Islet precursor cell (in vitro differentiated cells): ENCODE data around the gene POU6F1.

ENCODE experiments used
- DNase-seq: peaks from one replicate; pipeline ENCODE4 v3.0.0-alpha.2; 2018

POU6F1 gene

DNA sequence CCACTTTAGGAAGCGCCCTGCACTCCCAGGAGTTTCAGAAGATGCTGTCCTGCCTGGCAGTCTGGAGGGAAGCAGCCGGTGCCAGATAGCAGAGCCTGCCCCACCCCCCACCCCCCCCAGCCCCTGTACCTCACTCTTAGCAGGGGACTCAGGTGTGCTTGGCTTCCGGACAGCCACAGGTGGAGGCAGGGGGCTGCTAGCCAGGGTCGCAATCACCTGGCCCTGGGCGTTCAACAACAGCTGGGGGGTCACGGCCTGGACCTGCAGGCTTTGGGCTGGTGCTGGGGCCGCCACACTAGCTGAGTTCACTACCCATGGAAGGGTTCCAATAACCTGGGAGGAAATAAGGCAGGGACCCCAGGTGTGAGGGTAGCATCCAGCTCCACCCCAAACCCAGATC is 22.0 kb downstream of the POU6F1 start:
- no peak for DNase-seq

GRCh38 chr12:51192284-51192671 is 25.6 kb downstream of the POU6F1 start:
- no peak for DNase-seq

DNA sequence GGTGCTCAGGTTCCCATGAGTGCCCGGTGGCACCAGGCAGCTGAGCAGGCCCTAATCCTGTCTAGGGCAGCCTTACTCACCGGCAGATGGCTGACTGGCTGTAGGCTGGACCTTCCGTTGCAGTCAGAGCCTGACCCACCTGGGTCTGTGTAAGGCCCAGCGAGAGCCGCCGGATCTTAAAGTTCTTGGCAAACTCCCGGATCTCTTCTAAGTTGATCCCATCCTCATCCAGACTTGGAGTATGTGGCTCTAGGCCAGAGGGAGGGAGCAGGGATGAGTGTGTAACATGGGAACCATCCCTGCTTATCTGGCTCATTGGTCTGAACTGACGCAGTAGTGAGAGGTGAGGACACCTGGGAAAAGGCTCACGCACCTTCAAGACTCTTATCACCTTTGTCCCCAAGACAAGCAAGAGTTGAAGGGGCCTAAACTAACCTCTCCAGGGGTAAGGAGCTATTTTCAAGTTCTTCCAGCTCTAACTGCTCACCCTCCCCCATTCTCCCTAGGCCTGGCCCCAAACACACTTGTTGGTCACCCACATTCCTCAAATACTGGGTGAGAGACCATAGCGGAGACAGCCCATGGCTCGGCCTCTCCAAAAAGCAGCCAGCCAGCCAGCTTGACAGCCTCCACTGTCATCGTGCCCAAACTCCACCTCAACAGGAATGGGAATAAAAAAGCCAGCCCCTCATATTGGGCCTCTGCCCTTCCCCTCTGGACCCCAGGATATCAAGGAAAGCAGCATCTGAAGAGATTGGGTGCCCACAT is 26.2 kb downstream of the POU6F1 start:
- DNase-seq, result no peak

- DNase-seq, result no peak
These were observed 27.0 kb downstream of the POU6F1 start for GRCh38 chr12:51190820-51191219.

- no peak for DNase-seq
These were observed 28.0 kb downstream of the POU6F1 start for GRCh38 chr12:51189790-51190355.

DNA sequence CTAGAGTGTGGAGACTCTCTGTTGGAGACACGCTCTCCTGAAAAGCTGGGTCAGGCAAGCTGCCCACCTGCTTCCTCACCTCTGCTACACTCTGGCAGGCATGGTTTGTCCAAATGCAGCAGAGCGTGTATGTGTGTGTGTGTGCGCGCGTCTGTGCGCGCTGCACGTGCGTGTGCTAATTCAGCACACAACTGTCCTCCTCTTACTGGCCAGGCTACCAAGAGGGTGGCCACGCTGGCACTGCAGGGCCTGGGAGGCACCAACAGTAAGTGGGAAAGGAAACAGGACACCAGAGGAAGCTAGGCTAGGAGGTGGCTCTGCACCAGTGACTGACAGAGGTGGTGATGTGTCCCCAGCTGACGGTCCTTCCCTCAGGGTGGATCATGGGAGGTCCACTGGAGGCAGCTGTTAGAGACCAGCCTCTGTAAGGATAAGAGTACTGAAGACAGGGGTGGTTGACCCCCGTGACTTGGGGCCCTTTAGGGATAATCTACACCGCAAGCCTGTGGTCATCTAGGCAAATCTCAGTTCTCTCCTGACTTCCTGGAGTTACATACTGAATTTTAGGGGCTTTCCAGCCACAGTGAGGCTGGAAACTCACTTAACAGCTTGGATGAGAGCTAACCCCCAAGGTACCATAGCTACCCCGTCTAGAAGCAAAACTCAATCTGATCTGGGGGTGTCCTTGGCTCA is 29.4 kb downstream of the POU6F1 start:
- no peak for DNase-seq

GRCh38 chr12:51187370-51187987 is 30.4 kb downstream of the POU6F1 start:
- no peak for DNase-seq

DNA sequence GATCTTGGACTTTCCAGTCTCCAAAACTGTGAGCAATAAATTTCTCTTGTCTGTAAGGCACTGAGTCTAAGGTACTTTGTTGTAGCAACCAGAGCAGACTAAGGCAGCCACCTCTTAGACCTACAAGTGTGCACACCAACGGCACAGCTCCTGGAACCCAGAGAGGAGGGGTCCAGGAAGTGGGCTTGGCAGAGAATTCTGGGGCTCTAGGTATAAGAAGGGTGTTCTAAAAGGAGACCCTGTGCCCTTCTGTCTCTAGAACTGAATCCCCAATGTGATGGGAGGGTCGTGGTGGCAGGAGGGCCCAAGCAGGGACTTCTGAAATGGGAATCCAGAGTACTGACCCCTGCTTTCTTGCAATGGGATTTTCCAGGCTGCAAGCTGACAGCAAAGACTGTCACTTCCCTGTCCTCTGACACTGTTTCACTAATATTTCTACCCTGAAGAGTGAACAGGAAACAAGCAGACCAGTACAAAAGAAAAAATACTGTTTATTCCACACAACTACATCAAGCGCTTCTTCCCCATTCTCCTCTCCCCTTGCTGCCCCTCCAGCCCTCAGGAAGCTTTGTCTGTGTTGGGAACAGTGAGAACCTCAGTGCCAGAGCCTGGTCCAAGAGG is 31.3 kb downstream of the POU6F1 start:
- no peak for DNase-seq

DNA sequence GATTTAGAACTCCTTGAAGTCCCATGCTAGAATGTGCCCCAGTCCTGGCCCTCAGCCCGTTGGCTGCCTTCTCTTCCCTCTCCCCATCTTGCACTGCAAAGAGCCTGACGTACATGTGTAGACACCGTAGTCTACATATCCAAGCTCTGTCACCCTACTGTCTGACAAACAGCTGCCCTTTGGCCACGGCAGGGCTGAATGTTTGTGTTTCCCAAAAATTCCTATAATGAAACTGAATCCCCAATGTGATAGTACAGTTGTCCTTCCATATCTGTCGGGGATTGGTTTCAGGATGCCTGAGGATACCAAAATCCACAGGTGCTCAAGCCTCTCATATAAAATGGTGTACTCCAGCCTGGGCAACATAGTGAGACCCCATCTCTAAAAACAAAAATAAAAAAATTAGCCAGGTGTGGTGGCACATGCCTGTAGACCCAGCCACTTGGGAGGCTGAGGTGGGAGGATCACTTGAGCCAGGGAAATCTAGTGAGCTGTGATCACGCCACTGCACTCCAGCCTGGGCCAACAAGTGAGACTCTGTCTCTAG is 32.6 kb downstream of the POU6F1 start:
- DNase-seq, result no peak

DNA sequence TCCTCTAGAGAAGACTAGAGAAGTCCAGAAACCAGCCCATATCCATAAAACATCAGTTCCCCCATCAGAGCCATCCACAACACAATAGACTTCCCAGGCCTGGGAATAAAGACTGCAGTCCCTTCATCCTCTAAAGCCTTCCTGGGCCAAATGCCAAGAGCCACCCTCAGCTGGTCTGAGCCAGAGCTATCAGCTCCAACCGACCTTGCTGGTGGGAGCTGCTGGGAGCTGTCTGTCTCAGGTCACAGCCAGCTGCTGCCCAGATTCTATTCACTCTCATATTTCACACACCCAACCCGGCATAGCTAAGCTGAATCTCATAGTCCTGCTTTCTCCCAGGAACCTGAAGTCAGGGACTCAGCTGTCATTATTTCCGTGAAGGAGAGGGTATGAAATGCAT is 34.0 kb downstream of the POU6F1 start:
- no peak for DNase-seq

- no peak for DNase-seq
These were observed 34.5 kb downstream of the POU6F1 start for GRCh38 chr12:51183349-51183748.

DNA sequence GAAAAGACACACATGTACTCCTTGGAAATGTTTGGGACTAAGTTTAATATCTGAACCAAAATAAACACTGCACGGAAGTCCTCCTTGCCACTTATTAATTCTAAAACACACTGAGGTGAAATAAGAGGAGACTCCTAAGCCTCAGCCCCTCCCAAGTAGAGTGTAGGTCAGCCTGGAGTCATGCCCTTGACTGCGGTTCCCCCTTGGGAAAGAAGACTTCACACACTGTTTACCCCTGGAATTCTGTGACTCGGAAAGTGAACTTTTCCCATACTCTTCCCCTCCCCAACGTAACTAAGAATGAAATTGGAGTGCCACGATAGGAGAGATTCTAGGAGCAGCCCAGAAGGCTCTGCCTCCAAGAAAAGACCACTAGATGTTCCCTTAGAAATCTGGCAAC is 36.3 kb downstream of the POU6F1 start:
- DNase-seq, result no peak

DNA sequence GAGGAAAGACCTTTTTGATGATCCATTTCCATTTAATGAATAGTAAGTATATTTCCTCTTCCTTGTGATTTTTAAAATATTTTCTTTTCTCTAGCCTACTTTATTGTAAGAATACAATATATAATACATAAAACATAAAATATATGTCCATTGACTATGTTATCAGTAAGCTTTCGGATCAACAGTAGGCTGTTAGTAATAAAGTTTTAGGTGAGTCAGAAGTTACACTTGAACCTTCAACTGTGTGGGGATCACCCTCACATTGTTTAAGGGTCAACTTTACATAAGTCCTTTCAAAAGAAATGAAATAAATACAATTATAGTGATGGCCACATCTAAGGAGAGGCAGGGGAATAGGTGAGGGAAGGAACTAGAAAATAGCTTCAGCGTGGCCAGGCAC is 40.0 kb downstream of the POU6F1 start:
- no peak for DNase-seq

- peak; percentile 38 for DNase-seq
These were observed 43.4 kb downstream of the POU6F1 start for GRCh38 chr12:51174501-51174900.

GRCh38 chr12:51172515-51173431 is 45.1 kb downstream of the POU6F1 start, which contains the start of gene TFCP2:
Gene TFCP2 (minus strand): TSS chr12:51173135. CDS start chr12:51172422, 713 bp downstream.
- peak; percentile 99 for DNase-seq

GRCh38 chr12:51171884-51172514 is 45.9 kb downstream of the POU6F1 start:
- peak; percentile 53 for DNase-seq

DNA sequence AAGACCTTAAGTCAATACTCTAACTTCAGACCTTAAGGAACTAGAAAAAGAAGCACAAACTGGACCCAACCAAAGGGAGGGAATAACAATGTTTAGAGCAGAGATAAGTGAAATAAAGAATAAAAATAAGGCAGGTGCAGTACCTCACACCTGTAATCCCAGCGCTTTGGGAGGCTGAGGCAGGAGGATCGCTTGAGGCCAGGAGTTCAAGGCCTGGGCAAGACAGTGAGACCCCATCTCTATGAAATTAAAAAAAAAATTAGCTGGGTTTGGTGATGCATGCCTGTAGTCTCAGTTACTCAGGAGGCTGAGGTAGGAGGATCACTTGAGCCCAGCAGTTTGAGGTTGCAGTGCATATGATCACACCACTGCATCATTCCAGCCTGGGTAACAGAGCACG is 54.1 kb downstream of the POU6F1 start:
- DNase-seq, result no peak

DNA sequence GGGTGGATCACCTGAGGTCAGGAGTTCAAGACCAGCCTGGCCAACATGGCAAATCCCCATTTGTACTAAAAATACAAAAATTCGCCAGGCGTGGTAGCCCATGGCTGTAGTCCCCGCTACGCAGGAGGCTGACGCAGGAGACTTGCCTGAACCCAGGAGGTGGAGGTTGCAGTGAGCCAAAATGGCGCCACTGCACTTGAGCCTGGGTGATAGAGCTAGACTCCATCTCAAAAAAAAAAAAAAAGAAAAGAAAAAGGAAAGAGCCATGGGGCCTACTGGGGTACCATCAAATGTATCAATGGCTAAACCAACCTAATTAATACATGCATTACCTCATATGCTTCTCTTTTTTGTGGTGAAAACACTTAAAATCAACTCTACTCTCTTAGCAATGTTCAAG is 55.6 kb downstream of the POU6F1 start:
- no peak for DNase-seq

DNA sequence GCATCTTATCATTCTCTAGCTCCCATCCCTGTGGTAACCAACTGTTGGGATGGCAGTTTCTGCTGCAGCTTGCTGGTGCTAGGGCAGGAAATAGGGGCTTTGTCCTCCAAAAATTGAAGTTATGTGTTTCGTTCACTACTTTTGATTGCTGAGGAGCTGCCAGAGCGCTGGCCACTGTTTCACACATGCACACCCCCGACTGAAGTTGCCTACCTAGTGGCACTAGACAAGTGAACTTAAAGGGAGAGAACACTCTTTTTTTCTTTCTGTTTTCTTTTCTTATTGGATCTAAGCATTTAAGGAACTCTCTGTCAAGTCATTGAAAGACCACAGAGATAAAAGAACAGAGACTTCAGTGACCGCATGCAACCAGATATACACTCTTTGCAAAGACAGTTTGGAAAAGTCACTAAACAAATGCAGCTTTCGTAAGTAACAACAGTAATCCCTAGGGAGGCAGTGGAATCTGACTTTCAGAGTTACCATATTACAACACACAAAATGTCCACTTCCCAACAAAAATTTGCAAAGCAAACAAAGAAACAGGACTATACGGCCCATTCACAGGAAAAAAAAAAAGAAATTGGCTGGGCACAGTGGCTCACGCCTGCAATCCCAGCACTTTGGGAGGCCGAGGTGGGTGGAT is 56.9 kb downstream of the POU6F1 start:
- no peak for DNase-seq

- DNase-seq, result no peak
These were observed 61.6 kb downstream of the POU6F1 start for GRCh38 chr12:51156245-51156765.

DNA sequence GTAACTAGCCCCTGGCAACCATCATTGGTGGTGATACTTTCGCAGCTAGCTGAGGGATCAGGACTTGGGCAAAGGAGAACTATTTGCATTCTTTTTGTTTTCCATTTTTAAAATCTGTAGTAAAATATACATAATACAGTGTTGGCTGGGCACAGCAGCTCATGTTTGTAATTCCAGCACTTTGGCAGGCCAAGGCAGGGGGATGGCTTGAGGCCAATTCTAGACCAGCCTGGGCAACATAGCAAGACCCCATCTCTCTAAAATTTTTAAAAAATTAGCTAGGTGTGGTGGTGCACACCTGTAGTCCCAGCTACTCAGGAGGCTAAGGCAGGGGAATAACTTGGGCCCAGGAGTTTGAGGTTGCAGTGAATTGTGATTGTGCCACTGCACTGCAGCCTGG is 64.9 kb downstream of the POU6F1 start:
- DNase-seq, result no peak
